HepG2 (cell line): Measurements from ENCODE around the gene BRD2. TPM values are rescaled to one million over a fixed set of nuclear protein-coding genes. Genes with fewer than 3 reads are reported as not detected.

ENCODE experiments used
- CHD4 ChIP-seq: fragments of 200-600 bp; sonication (generic); IDR thresholded peaks from 2 replicates; pipeline ENCODE4 v1.7.0; 2017; ENCODE audit warnings: mild to moderate bottlenecking, low read length, borderline replicate concordance
- CSRNP2 ChIP-seq: sonication (generic); formaldehyde crosslinking; conservative IDR thresholded peaks from 2 replicates; pipeline ENCODE4 v1.8.0; 2022; ENCODE audit warnings: low read depth, missing genetic modification reagents
- ETV5 ChIP-seq: IDR thresholded peaks from 2 replicates; pipeline ENCODE4 v1.6.1; 2018; ENCODE audit warnings: missing biosample characterization, missing genetic modification reagents, inconsistent platforms, borderline replicate concordance
- FOXA1 ChIP-seq, 2 experiments: fragments of 450-650 bp in 1 of 2; sonication (generic) in 1 of 2; formaldehyde crosslinking in 1 of 2; IDR thresholded peaks; 2 replicates each; pipeline versions ENCODE4 v1.4.0 to v1.6.1; 2016 to 2020; ENCODE audit warnings: missing genetic modification reagents in 1 of 2
- KAT7 ChIP-seq: IDR thresholded peaks from 2 replicates; pipeline ENCODE4 v1.6.1; 2018; ENCODE audit warnings: borderline replicate concordance, missing compliant biosample characterization
- KDM5A ChIP-seq: fragments of 200-600 bp; sonication (generic); IDR thresholded peaks from 2 replicates; pipeline ENCODE4 v1.7.0; 2018; ENCODE audit warnings: antibody characterized with exemption, mild to moderate bottlenecking, low read length, borderline replicate concordance
- RBFOX2 ChIP-seq: fragments of 200-400 bp; formaldehyde crosslinking; IDR thresholded peaks from 2 replicates; pipeline ENCODE4 v1.6.1; 2017; ENCODE audit warnings: low read depth, mild to moderate bottlenecking, low read length
- SKIL ChIP-seq: sonication (generic); formaldehyde crosslinking; IDR thresholded peaks from 2 replicates; pipeline ENCODE4 v1.8.0; 2022; ENCODE audit warnings: missing genetic modification reagents, mild to moderate bottlenecking, moderate library complexity, borderline replicate concordance
- SMC3 ChIP-seq: IDR thresholded peaks from 2 replicates; pipeline ENCODE4 v1.6.1; 2011; ENCODE audit warnings: low read length, improper control_type of control experiment
- TBL1XR1 ChIP-seq: fragments of 150-350 bp; IDR thresholded peaks from 2 replicates; pipeline ENCODE4 v1.6.1; 2014; ENCODE audit warnings: borderline replicate concordance, low read length; ENCODE audit not compliant: partially characterized antibody
- ZFP36L2 ChIP-seq: sonication (generic); formaldehyde crosslinking; IDR thresholded peaks from 2 replicates; pipeline ENCODE4 v1.4.0; 2020; ENCODE audit warnings: missing genetic modification reagents
- ZKSCAN1 ChIP-seq: fragments of 150-350 bp; IDR thresholded peaks from 2 replicates; pipeline ENCODE4 v1.6.1; 2014; ENCODE audit warnings: low read length
- ZMAT5 ChIP-seq: sonication (generic); formaldehyde crosslinking; IDR thresholded peaks from 2 replicates; pipeline ENCODE4 v1.5.0; 2020; ENCODE audit warnings: mild to moderate bottlenecking, low read depth, missing genetic modification reagents, borderline replicate concordance
- ZNF142 ChIP-seq: sonication (generic); formaldehyde crosslinking; IDR thresholded peaks from 2 replicates; pipeline ENCODE4 v1.4.0; 2020; ENCODE audit warnings: missing genetic modification reagents
- ZNF460 ChIP-seq: sonication (generic); formaldehyde crosslinking; IDR thresholded peaks from 2 replicates; pipeline ENCODE4 v1.5.1; 2020; ENCODE audit warnings: missing genetic modification reagents, mild to moderate bottlenecking, borderline replicate concordance
- ZNF777 ChIP-seq: sonication (generic); formaldehyde crosslinking; IDR thresholded peaks from 2 replicates; pipeline ENCODE4 v1.4.0; 2020; ENCODE audit warnings: missing genetic modification reagents
- polyA plus RNA-seq, 8 experiments: library from polyadenylated mRNA; depleted of rRNA in 3 of 8; stranded (reverse) in 7 of 8; unstranded in 1 of 8; fragments of >200 nt; fragmentation: Illumina TruSeq in 4 of 8; extraction: Trizol in 4 of 8; gene quantifications; 2 replicates each; pipeline versions ENCODE4 v1.2.1 to v1.2.3, GENCODE V29; 2011 to 2016; ENCODE audit warnings: low read depth in 4 of 8, missing spikeins in 1 of 8, mixed read lengths in 1 of 8; ENCODE audit not compliant: insufficient read depth in 1 of 8
- total RNA-seq, 5 experiments: library from RNA; depleted of rRNA; stranded (reverse); fragments of >200 nt; fragmentation: Illumina TruSeq; extraction: Trizol; gene quantifications; 2 replicates each; pipeline ENCODE4 v1.2.3, GENCODE V29; 2016; ENCODE audit warnings: low read depth in 1 of 5

BRD2 gene
- total and polyA plus RNA-seq, 2 of the 13 experiments (the other 11 are each of a cell fraction or from before 2014, with no cell fraction given) = 143 to 202 TPM

GRCh38 chr6:32968867-32969684 lies 682 bp downstream of the BRD2 start (continued):
- TF ChIP-seq SKIL (CRISPR knock-in tag) (no peak), CSRNP2 (CRISPR knock-in tag) (no peak), ZNF460 (no peak), FOXA1 (IDR thresholded peaks at IDR 0.05) (no peak), FOXA1 (CRISPR knock-in tag; IDR thresholded peaks at IDR 0.05) (no peak), ZFP36L2 (CRISPR knock-in tag) (peak; percentile 21; the same call in 1 of the 2 replicates), KAT7 (CRISPR knock-in tag) (no peak), ETV5 (CRISPR knock-in tag) (no peak), TBL1XR1 (peak; percentile 15), ZKSCAN1 (no peak), ZNF777 (CRISPR knock-in tag) (no peak), ZNF142 (peak; percentile 57; the same call in 1 of the 2 replicates), KDM5A (no peak), ZMAT5 (no peak), SMC3 (no peak), RBFOX2 (peak; percentile 73), CHD4 (no peak)
